H1 (cell line): Measurements from ENCODE around the gene CYB5R2.

Experiments used
- CBX5 ChIP-seq: fragments of 300-800, 300-1000 bp; sonication (generic); IDR thresholded peaks from 2 replicates; pipeline ENCODE4 v1.7.1; 2016; ENCODE audit warnings: antibody characterized with exemption, low read length, low read depth
- CREB1 ChIP-seq: IDR thresholded peaks from 2 replicates; pipeline ENCODE4 v1.6.1; 2012; ENCODE audit warnings: inconsistent platforms
- EGR1 ChIP-seq: IDR thresholded peaks from 2 replicates; pipeline ENCODE4 v1.6.1; 2011; ENCODE audit warnings: low read depth, low read length, borderline replicate concordance
- EZH2 ChIP-seq: fragments of 200-600 bp; sonication (generic); IDR thresholded peaks from 2 replicates; pipeline ENCODE4 v1.7.1; 2012; ENCODE audit warnings: low read depth, mild to moderate bottlenecking, moderate library complexity, low read length, inconsistent platforms; ENCODE audit not compliant: severe bottlenecking
- GABPA ChIP-seq: IDR thresholded peaks from 2 replicates; pipeline ENCODE4 v1.6.1; 2011; ENCODE audit warnings: mild to moderate bottlenecking, low read length, moderate library complexity, borderline replicate concordance; ENCODE audit not compliant: insufficient read depth
- GTF2F1 ChIP-seq: IDR thresholded peaks from 2 replicates; pipeline ENCODE4 v1.6.1; 2012; ENCODE audit warnings: low read depth, low read length, improper control_type of control experiment, borderline replicate concordance
- NRF1 ChIP-seq: IDR thresholded peaks from 2 replicates; pipeline ENCODE4 v1.6.1; 2011; ENCODE audit warnings: mild to moderate bottlenecking, low read depth, low read length, improper control_type of control experiment
- POLR2AphosphoS5 ChIP-seq: IDR thresholded peaks from 2 replicates; pipeline ENCODE4 v1.6.1; 2011; ENCODE audit warnings: low read depth, low read length
- SUZ12 ChIP-seq: fragments of 200-600 bp; sonication (generic); IDR thresholded peaks from 2 replicates; pipeline ENCODE4 v1.6.1; 2012; ENCODE audit warnings: mild to moderate bottlenecking, inconsistent platforms, low read length, moderate library complexity, mixed read lengths
- TBP ChIP-seq: IDR thresholded peaks from 2 replicates; pipeline ENCODE4 v1.6.1; 2011; ENCODE audit warnings: low read depth, low read length, improper control_type of control experiment
- TF ChIP-seq, protein P1 (sequence below): IDR thresholded peaks from 2 replicates; pipeline ENCODE4 v1.6.1; 2012; ENCODE audit warnings: inconsistent platforms
- TF ChIP-seq, protein P2 (sequence below), 3 experiments: IDR thresholded peaks; 1 replicate in 2 of 3; 2 replicates in 1 of 3; pipeline versions ENCODE4 v1.5.1 to v1.6.1; 2011; ENCODE audit warnings: low read length in 3 of 3, mild to moderate bottlenecking in 3 of 3, inconsistent platforms in 2 of 3, low read depth in 1 of 3, moderate library complexity in 1 of 3; ENCODE audit not compliant: insufficient read depth in 1 of 3; ENCODE audit errors: control extremely low read depth in 1 of 3

DNA sequence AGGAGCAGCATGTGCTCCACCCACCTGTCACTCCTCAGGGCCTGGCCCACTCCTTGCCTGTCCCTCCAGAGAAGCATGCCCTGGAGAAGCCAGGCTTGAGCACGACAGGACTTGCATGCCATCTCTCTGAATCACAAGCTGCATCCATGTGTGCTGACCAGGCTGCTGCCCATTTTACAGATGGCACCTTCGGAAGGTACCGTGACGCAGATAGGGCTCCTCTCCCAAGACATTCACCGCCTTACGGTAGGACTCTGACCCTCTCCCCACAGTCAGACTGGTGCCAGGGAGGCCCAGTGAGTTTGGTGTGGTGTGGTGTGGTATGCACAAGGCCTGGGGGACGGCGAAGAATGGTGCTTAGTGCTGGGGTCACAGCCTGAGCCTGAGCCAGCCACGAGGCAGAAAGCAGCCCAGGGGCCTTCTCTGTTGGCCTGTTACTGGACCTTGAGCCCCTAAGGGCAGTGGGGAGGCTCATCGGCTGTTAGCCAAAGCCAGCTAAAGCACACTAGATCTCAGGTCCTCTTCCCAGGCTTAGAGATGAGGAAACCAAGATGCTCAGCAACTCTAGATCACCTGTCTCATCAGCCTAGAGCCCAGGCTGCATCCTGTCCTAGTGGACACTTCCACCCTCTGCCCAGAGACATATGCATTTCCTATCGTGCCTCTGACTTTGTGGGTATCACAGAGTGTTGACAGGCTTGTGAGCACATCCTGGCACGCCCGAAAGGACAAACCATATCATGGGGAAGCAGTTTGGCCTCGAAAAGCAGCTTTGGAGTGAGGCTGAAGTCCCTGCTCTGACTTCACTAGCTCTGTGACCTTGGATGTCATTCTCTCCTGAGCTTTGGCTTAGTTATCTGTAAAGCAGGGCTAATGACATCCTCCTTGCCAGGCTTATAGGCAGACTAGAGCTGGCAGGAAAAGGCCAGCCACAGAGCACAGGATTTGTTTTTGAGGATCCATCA lies 17.8 kb downstream of the CYB5R2 start:
- no peak for TF ChIP-seq GTF2F1
- no peak for TF ChIP-seq CBX5
- TF ChIP-seq CREB1: no peak
- TF ChIP-seq, protein P1, sequence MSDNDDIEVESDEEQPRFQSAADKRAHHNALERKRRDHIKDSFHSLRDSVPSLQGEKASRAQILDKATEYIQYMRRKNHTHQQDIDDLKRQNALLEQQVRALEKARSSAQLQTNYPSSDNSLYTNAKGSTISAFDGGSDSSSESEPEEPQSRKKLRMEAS: no peak
- no peak for TF ChIP-seq NRF1
- no peak for TF ChIP-seq EZH2
- no peak for TF ChIP-seq GABPA
- TF ChIP-seq POLR2AphosphoS5: no peak
- no peak for TF ChIP-seq SUZ12
- TF ChIP-seq TBP: no peak
- TF ChIP-seq EGR1: no peak
- TF ChIP-seq, protein P2, sequence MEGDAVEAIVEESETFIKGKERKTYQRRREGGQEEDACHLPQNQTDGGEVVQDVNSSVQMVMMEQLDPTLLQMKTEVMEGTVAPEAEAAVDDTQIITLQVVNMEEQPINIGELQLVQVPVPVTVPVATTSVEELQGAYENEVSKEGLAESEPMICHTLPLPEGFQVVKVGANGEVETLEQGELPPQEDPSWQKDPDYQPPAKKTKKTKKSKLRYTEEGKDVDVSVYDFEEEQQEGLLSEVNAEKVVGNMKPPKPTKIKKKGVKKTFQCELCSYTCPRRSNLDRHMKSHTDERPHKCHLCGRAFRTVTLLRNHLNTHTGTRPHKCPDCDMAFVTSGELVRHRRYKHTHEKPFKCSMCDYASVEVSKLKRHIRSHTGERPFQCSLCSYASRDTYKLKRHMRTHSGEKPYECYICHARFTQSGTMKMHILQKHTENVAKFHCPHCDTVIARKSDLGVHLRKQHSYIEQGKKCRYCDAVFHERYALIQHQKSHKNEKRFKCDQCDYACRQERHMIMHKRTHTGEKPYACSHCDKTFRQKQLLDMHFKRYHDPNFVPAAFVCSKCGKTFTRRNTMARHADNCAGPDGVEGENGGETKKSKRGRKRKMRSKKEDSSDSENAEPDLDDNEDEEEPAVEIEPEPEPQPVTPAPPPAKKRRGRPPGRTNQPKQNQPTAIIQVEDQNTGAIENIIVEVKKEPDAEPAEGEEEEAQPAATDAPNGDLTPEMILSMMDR (IDR thresholded peaks at IDR 0.05; ENCODE audit: control extremely low read depth in 1 of 3, insufficient read depth in 1 of 3, low read depth in 1 of 3, low read length in 3 of 3): no peak
